Duodenal mucosa (tissue), 2 donors: ENCODE results near the gene HIPK2.

Experiments used
- H3K27ac ChIP-seq: one replicate; pipeline ENCODE4 v1.7.0; 2013; ENCODE audit warnings: low read depth, low read length
- H3K27me3 ChIP-seq, 2 donors: one replicate each; pipeline ENCODE4 v1.7.0; 2013; ENCODE audit warnings: low read length in 2 of 2, control low read depth in 1 of 2; ENCODE audit not compliant: insufficient read depth in 2 of 2, control insufficient read depth in 1 of 2
- H3K36me3 ChIP-seq, 2 donors: one replicate each; pipeline ENCODE4 v1.7.0; 2013; ENCODE audit warnings: low read length in 2 of 2, control low read depth in 1 of 2; ENCODE audit not compliant: insufficient read depth in 2 of 2, control insufficient read depth in 1 of 2
- H3K4me1 ChIP-seq, 2 donors: one replicate each; pipeline ENCODE4 v1.7.0; 2013; ENCODE audit warnings: low read length in 2 of 2, control low read depth in 1 of 2; ENCODE audit not compliant: insufficient read depth in 2 of 2, control insufficient read depth in 1 of 2
- H3K4me3 ChIP-seq, 2 donors: one replicate each; pipeline ENCODE4 v1.7.0; 2013; ENCODE audit warnings: low read length in 2 of 2, low read depth in 1 of 2
- H3K9ac ChIP-seq, 2 donors: one replicate each; pipeline ENCODE4 v1.7.0; 2013; ENCODE audit warnings: low read length in 2 of 2, low read depth in 1 of 2
- H3K9me3 ChIP-seq, 2 donors: one replicate each; pipeline ENCODE4 v1.7.0; 2013; ENCODE audit warnings: low read length in 2 of 2, control low read depth in 1 of 2; ENCODE audit not compliant: control insufficient read depth in 1 of 2

Gene HIPK2

DNA sequence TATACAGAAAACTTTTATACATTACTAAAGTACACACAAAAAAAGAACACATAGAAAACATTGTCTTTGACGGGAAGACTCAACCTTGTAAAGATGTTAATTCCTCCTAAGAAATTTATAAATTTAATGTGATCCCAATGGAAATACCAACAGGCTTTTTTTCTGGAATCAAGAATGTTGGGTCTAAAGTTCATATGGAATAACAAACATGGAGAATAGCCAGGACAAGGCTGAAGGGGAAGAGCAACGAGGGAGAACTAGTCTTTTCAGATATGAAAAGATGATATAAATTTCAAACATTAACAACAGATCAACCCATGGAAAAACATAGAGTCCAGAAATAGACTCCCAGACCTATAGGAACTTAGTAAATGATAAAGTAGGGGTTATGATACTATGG lies 19.8 kb downstream of the HIPK2 start:
- Histone ChIP-seq H3K4me1 (peaks cover 26 to 46% of the 10 kb centered on the region in 2 donors), H3K27ac (no peak overlapping the region), H3K27me3 (no peaks in the 10 kb centered on the region), H3K9ac (no peak overlapping the region), H3K4me3 (no peak overlapping the region), H3K9me3 (no peaks in the 10 kb centered on the region), H3K36me3 (peaks cover 0 to 6% of the 10 kb centered on the region in 2 donors)

DNA sequence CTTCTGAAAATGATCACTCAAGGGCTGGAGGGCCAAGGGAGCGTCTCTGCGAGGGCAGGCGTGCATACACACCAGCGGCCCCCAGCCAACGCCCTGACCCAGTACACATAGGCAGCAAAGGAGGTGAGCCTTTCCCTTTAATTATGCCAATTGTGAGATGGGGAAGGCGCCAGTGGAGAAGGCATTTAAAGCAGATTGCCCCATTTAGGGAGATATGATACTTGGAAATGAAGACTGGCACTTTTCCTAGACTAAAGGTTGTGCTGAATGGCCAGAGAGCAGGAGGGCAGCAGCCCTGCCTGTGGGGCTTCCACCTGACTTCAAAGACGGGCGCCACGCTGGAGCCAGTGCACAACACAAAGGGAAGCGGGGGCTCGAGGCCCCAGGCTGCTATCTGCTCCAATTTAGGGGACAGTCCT lies 24.1 kb downstream of the HIPK2 start:
- Histone ChIP-seq H3K4me1 (peaks cover 29 to 39% of the 10 kb centered on the region in 2 donors), H3K9ac (no peak overlapping the region)

DNA sequence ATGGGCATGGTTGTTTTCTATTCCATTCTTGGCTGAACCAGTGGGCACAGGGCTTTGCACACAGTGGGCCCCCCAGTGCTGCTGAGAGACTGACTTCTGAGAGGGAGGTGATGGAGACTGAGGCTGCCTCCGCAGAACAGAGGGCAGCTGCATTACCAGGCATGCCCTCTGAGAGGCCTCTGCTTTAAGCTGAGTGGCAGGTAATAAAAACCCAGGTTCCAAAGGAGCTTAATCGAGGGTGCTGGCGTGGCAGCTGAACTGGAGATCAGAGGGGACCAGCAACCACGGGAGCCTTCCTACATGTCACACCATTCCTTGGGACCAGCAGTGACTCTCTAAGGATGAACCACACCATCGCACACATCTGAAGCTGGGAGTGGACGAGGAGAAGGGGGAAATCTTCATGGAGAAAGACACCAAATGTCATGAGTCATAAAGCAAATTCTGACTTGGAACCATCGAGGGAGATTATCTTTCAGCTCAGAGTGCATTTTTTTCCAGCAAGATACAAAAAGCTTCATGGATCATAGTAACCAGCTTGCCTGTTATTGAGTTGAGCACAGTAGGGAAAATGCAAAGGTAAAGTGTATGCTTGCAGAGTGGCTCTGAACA lies 24.6 kb downstream of the HIPK2 start:
- no peaks in the 10 kb centered on the region for H3K27me3 ChIP-seq
- peak overlapping the region; percentile 11 to 24 for H3K4me3 ChIP-seq
- H3K27ac ChIP-seq = no peak overlapping the region
- peaks cover 0 to 6% of the 10 kb centered on the region in 2 donors for H3K36me3 ChIP-seq
- no peaks in the 10 kb centered on the region for H3K9me3 ChIP-seq
- peaks cover 25 to 34% of the 10 kb centered on the region in 2 donors for H3K4me1 ChIP-seq
- no peak overlapping the region for H3K9ac ChIP-seq

More for the DNA sequence above, 24.1 kb downstream of the HIPK2 start:
- Histone ChIP-seq H3K36me3 (peaks cover 0 to 6% of the 10 kb centered on the region in 2 donors), H3K9me3 (no peaks in the 10 kb centered on the region), H3K27me3 (no peaks in the 10 kb centered on the region), H3K27ac (no peak overlapping the region), H3K4me3 (peak overlapping the region in 1 of 2 donors; percentile 11)

DNA sequence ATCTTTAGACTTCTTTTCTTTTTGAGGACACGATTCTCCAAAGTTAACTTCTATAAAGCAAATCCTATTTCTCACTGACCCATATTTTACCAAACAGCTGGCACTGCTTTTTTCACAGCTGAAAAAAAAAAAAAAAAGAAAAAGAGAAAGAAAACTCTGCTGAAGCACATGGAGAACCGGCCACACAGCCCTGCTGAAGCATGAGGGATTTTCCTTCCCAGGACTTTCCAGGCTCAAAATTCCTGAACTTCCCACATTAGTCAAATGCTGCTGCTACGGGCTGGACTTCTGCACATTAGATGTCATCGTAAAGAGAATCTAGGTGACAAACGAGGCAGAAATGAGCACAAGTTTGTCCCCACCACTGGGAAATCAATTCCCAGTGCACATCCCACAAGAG lies 25.2 kb downstream of the HIPK2 start:
- no peak overlapping the region for H3K9ac ChIP-seq
- no peaks in the 10 kb centered on the region for H3K27me3 ChIP-seq
- H3K36me3 ChIP-seq = peaks cover 0 to 6% of the 10 kb centered on the region in 2 donors
- no peak overlapping the region for H3K27ac ChIP-seq
- H3K9me3 ChIP-seq = no peaks in the 10 kb centered on the region
- peaks cover 25 to 30% of the 10 kb centered on the region in 2 donors for H3K4me1 ChIP-seq
- H3K4me3 ChIP-seq = no peak overlapping the region

DNA sequence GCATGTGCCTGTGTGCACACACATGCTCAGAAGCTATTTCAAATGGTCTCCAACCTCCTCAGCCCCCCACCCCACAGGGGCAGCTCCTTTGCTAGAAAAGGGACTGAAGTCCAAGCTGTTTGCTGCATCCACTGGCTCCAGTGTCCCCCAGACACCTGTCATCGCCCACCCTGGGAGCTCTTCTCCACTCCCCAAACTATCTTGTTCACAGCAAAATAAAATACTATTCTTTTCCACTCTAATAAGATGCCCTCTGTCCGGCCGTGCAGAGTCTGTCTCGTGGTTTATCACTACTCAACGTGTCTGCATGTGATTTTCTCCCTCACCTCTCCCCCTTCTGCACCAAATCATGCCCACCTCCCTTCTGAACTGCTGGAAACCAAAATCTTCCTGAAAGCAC lies 25.6 kb downstream of the HIPK2 start:
- Histone ChIP-seq H3K4me3 (no peak overlapping the region), H3K9ac (no peak overlapping the region), H3K4me1 (peaks cover 25 to 27% of the 10 kb centered on the region in 2 donors), H3K9me3 (no peaks in the 10 kb centered on the region), H3K27me3 (no peaks in the 10 kb centered on the region), H3K36me3 (peaks cover 0 to 6% of the 10 kb centered on the region in 2 donors), H3K27ac (no peak overlapping the region)

DNA sequence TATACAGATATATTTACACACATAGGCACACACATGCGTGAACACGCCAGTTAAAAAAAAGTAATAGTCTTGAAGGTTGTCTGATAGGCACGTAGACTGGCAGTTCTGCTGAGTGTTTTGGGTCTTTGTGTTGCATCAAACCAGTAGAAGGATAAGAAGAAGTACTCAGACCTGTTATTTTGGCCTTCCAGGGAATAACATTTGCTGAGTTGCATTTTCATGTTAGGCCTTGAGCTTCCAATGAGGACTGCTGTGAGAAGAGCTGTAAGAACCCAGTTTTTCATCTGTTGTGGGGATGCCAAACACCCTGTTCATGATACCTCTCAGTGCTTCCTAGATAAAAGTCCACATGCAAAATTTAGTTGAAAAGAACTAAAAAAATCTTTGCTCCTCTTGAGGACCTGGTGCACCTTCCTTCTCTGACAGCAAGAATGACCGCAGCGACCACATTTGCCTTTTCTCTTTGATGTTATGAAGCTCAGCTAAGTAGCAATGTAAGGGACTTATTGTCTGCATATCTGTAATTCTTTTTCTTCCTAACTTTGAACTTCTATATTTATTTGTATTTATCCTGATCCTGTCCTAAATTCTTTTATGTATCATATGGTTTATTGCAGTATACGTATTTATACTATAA lies 27.2 kb downstream of the HIPK2 start:
- no peak overlapping the region for H3K4me3 ChIP-seq
- H3K4me1 ChIP-seq = peaks cover 38 to 41% of the 10 kb centered on the region in 2 donors
- no peaks in the 10 kb centered on the region for H3K9me3 ChIP-seq
- no peaks in the 10 kb centered on the region for H3K27me3 ChIP-seq
- no peak overlapping the region for H3K27ac ChIP-seq
- no peak overlapping the region for H3K9ac ChIP-seq
- H3K36me3 ChIP-seq = peaks cover 0 to 6% of the 10 kb centered on the region in 2 donors

DNA sequence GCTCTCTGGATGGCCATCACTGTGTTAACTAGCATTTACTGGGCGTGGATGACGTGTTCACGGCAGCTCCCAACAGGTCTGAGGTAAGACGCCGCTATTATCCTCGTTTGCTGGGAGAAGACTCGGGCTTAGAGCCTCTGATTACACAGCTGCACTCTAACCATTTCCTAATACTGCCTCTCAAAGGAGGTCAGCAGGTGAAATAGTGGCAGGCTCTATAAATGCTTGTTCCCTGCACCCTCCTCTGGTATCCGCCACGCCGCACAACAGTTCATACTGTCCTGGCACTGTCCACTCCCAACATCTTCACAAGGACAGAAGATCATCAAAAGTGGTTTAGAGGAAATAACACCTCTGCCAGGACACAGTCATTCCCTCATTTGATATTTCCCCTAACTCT lies 28.3 kb downstream of the HIPK2 start:
- Histone ChIP-seq H3K9ac (no peak overlapping the region), H3K36me3 (peaks cover 0 to under 1% of the 10 kb centered on the region in 2 donors), H3K27me3 (no peaks in the 10 kb centered on the region), H3K9me3 (no peaks in the 10 kb centered on the region), H3K4me3 (no peak overlapping the region), H3K4me1 (peaks cover 39 to 40% of the 10 kb centered on the region in 2 donors), H3K27ac (no peak overlapping the region)

DNA sequence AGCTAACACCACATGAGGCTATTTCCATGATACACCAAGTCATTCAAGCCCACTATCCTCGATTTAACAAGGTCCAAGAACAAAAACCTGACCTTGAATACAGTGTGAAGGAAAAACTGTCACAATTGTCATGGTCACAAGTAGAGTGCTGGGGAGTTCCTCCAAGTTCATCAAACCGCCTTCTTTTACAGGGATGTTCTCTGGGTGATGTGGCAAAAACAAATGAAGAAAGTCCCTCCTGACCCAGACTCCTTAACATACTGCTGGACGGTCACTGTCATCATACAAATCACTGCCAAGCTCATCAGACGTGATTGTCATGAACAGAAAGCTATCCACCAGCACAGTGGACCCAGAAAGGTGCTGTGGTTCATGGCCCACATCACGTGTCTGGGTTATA lies 28.9 kb downstream of the HIPK2 start:
- Histone ChIP-seq H3K4me1 (peaks cover 38 to 40% of the 10 kb centered on the region in 2 donors), H3K27me3 (no peaks in the 10 kb centered on the region), H3K9ac (no peak overlapping the region), H3K36me3 (no peaks in the 10 kb centered on the region), H3K4me3 (no peak overlapping the region), H3K9me3 (no peaks in the 10 kb centered on the region), H3K27ac (no peak overlapping the region)

DNA sequence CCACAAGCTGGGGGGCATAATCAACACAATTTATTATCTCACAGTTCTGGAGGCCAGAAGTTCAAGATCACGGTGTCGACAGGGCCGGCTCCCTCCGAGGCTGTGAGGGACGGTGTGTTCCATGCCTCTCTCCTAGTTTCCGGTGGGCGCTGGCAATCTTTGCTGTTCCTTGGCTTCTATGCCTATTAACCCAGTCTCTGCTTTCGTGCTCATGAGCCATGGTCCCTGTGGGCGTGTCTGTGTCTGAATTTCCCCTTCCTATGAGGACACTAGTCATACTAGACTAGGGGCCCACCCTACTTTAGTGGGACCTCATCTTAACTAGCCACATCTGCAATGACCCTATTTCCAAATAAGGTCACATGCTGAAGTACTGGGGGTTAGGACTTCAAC lies 29.4 kb downstream of the HIPK2 start:
- no peak overlapping the region for H3K4me3 ChIP-seq
- no peak overlapping the region for H3K9ac ChIP-seq
- H3K36me3 ChIP-seq = no peaks in the 10 kb centered on the region
- H3K27me3 ChIP-seq = no peaks in the 10 kb centered on the region
- H3K9me3 ChIP-seq = no peaks in the 10 kb centered on the region
- peaks cover 38 to 40% of the 10 kb centered on the region in 2 donors for H3K4me1 ChIP-seq
- no peak overlapping the region for H3K27ac ChIP-seq

DNA sequence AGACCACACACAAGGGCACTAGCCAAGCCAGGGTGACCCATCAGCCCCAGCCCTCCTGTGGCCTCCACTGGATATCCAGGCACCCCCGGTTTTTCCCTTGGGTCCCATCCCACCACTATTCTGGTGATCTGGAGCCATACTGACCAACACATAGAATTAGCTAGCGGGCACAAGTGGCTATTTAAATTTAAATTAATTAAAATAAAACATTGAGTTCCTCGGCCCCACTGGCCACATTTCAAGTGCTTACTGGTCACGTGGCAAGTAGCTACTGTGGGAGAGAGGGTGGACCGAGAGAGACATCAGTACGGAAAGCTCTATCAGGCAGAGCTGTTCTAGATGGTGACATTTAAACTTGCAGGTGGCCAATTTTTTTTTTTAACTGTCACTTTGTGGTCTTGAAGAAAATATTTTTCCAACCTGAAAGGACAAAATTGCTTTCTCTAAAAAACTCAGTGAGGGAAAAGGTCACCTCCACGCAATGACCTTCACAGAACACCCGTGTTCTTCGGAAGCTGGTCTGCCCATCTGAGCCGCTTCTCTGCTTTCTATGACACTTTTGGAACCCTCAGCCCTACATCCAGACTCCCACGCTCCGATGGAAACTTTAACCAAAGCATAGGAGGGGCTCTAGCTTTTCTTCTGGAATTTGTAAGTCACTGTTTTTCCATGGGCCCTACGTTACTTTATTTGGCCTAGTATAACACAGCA lies 30.0 kb downstream of the HIPK2 start:
- no peak overlapping the region for H3K9ac ChIP-seq
- H3K27ac ChIP-seq = no peak overlapping the region
- H3K9me3 ChIP-seq = no peaks in the 10 kb centered on the region
- no peak overlapping the region for H3K4me3 ChIP-seq
- no peaks in the 10 kb centered on the region for H3K27me3 ChIP-seq
- peaks cover 35 to 40% of the 10 kb centered on the region in 2 donors for H3K4me1 ChIP-seq
- no peaks in the 10 kb centered on the region for H3K36me3 ChIP-seq
